GM18505 (cell line): Measurements from ENCODE around the gene SERAC1.

ENCODE experiments used
- ATAC-seq: cut with Tn5 transposase; IDR thresholded peaks from one replicate; pipeline ENCODE4 v1.9.1; 2021; ENCODE audit not compliant: unreplicated experiment
- POLR2A ChIP-seq: IDR thresholded peaks from 4 replicates; pipeline ENCODE4 v1.6.1; 2011; ENCODE audit warnings: borderline replicate concordance; ENCODE audit not compliant: insufficient read depth, insufficient read length; ENCODE audit errors: extremely low read depth

Gene SERAC1

DNA sequence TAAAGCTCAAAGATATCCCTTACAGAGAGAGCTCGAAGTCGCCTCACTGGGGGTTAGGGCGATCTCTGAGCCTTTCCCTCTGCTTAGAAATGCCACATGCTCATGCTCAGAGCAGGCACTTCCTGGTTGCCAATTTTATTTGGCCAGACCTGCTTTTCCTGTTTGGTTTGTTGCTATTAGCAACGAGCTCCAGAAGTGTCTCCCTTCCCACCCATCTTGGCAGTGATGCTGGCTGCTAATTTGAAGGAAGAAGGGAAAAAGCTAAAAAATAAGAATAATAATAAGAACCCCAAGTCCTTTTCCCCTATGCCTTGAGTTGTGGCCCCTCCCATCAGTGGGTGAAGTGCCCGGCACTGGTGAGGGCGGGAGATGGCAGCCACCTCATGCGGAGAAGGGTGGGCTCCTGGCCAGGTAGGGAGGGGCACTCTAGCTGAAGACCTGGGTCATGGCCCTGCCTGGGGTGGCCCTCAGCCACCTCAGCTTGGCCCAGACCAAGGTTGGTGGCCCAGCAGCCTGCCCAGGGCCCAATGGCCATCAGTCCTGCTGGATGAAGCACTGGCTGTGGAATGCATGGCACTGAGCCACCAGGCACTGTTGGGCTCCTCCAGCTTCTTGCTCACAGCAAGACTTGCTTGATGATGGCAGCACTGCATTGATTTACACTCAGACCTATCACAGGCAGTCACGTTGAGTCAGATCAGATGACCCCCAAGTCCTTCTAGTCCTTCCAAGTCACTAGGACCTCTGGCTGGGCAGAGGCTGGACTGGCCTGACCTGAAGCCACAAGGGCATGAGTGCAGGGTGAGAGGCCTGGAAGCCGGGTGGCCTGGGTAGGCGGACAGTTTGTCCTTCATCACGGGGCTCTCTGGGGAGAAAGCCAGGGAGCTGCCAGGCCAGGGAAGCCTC lies 107.4 kb downstream of the SERAC1 start:
- no peak for TF ChIP-seq POLR2A
- no peak for ATAC-seq
